A204.1 (cell line): ENCODE measurements around the gene HINFP.
A peak's percentile ranks its signal among the peaks of the same experiment; 100 is the strongest.

Experiments used
- FAIRE-seq: peaks from 2 replicates; lab custom pipeline; 2012; peaks lifted over from hg19 to GRCh38; lab: Jason Lieb, UNC

HINFP gene, protein sequence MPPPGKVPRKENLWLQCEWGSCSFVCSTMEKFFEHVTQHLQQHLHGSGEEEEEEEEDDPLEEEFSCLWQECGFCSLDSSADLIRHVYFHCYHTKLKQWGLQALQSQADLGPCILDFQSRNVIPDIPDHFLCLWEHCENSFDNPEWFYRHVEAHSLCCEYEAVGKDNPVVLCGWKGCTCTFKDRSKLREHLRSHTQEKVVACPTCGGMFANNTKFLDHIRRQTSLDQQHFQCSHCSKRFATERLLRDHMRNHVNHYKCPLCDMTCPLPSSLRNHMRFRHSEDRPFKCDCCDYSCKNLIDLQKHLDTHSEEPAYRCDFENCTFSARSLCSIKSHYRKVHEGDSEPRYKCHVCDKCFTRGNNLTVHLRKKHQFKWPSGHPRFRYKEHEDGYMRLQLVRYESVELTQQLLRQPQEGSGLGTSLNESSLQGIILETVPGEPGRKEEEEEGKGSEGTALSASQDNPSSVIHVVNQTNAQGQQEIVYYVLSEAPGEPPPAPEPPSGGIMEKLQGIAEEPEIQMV

GRCh38 chr11:119121008-119121810 is at the start of gene HINFP:
Gene HINFP, plus strand, starts transcription at chr11:119121580. Its CDS starts 5,365 bp downstream, at chr11:119126945.
- peak; percentile 97 for FAIRE-seq

DNA sequence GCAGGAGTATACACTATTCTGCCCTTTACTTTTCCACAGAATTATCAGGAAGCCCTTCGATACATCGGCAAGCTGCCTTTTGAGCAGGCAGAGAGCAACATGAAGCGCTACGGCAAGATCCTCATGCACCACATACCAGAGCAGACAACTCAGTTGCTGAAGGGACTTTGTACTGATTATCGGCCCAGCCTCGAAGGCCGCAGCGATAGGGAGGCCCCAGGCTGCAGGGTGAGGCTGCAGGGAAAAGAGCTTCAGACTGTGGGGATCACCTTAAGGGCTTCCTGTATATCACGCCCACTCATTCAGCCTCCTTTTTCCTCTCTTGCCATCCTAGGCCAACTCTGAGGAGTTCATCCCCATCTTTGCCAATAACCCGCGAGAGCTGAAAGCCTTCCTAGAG is 43.5 kb upstream of the HINFP start:
- FAIRE-seq = no peak

GRCh38 chr11:119078675-119079420 is 42.5 kb upstream of the HINFP start:
- FAIRE-seq = no peak

DNA sequence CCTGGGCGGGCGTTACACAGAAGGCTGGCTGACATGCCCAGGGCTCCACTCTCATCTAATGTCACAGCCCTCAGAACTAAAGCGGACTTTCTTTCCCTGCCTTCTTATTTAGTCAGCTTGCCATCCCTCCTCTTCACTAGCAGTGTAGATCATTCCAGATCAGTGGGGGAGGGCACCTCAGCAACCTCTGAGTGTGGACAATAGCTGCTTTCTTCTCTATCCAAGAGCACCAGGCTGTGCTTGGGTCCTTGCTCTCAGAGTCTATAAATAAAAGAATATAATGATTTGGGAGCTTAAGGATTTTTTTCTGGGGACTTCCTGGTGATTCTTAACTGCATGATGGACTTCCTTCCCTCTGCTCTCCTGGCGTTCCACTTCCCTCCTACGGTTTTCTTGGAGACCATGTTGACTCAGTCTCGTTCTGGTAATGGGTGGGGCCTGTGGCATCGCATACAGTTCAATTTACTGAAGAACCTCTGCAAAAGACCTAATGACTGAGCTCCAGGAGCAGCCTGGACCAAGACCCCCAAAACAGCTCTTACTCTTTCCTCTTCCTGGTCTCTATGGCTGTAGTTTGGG is 39.6 kb upstream of the HINFP start:
- FAIRE-seq = no peak

DNA sequence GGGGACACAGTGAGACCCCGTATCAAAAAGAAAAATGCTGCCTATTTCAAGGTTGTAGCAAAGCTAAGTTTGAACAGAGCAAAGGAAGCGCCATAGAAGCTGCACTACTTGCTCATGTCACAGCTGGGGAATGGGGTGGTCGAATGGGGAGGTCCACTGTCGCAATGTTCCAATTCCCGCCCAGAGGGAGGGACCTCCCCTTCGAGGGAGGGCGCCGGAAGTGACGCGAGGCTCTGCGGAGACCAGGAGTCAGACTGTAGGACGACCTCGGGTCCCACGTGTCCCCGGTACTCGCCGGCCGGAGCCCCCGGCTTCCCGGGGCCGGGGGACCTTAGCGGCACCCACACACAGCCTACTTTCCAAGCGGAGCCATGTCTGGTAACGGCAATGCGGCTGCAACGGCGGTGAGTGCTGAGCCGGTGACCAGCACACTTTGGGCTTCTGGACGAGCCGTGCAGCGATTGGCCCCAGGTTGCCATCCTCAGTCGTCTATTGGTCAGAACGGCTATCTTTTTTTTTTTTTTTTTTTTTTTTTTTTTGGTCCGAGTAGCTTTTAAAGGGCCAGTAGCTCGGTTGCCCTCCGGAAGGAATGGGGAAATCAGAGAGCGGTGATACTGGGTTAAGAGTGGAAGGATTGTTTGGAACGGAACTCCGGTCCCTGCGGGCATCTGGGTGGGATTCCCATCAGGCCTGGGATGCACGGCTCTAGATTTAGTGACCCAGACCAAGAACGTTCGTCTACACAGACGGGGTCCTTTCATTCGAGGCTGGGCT is 36.5 kb upstream of the HINFP start, which contains the start of gene HMBS:
TSS of gene HMBS (plus strand) at position 219 of the 774 bp plus-strand sequence. CDS start at position 372, 153 bp downstream.
- FAIRE-seq = peak; percentile 89

GRCh38 chr11:119085437-119085847 is 35.9 kb upstream of the HINFP start:
- no peak for FAIRE-seq

- no peak for FAIRE-seq
These were observed 34.3 kb upstream of the HINFP start for GRCh38 chr11:119087123-119087522.

DNA sequence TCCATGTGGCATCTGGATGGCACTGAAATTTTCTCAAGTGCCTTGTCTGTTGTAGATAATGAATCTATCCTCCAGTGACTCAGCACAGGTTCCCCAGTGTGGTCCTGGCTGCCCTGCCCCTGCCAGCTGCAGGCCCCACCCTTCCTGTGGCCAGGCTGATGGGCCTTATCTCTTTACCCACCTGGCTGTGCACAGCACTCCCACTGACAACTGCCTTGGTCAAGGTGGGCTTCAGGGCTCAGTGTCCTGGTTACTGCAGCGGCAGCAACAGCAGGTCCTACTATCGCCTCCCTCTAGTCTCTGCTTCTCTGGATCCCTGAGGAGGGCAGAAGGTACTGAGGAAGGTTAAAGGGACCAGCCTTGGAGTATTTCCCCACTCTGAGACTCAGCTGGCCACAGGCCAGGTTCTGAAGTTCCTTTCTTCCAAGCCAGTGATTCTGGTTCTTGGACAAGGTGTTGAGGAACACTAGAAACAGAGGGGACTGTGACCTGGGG is 33.6 kb upstream of the HINFP start:
- no peak for FAIRE-seq

DNA sequence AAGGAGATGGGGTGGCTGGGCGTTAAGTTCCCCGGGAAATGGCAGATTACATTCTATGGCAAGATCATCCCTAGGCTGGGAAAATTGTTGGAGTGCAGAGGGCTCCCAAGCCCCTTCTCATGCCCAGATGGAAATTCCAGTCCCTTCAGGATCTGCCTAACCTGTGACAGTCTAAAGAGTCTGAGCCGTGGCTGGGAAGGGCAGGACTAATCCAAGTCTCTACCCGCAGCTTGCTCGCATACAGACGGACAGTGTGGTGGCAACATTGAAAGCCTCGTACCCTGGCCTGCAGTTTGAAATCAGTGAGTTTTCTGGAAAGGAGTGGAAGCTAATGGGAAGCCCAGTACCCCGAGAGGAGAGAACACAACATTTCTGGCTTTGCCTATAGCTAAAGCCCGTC is 33.0 kb upstream of the HINFP start:
- no peak for FAIRE-seq

- FAIRE-seq = no peak
These were observed 32.1 kb upstream of the HINFP start for GRCh38 chr11:119089319-119089718.

DNA sequence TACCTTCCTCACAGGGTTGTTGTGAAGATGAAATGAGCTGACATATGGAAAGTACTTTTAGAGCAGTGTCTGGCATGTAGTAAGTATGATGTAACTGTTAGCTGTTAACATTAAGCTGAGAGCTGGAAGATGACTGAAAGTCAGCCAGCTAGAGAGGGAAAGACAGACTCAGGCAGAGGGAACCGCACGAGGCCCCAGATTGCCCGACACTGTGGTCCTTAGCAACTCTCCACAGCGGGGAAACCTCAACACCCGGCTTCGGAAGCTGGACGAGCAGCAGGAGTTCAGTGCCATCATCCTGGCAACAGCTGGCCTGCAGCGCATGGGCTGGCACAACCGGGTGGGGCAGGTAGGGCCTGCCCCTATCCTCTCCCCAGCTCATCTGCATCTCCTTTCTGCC is 30.2 kb upstream of the HINFP start:
- FAIRE-seq = no peak

DNA sequence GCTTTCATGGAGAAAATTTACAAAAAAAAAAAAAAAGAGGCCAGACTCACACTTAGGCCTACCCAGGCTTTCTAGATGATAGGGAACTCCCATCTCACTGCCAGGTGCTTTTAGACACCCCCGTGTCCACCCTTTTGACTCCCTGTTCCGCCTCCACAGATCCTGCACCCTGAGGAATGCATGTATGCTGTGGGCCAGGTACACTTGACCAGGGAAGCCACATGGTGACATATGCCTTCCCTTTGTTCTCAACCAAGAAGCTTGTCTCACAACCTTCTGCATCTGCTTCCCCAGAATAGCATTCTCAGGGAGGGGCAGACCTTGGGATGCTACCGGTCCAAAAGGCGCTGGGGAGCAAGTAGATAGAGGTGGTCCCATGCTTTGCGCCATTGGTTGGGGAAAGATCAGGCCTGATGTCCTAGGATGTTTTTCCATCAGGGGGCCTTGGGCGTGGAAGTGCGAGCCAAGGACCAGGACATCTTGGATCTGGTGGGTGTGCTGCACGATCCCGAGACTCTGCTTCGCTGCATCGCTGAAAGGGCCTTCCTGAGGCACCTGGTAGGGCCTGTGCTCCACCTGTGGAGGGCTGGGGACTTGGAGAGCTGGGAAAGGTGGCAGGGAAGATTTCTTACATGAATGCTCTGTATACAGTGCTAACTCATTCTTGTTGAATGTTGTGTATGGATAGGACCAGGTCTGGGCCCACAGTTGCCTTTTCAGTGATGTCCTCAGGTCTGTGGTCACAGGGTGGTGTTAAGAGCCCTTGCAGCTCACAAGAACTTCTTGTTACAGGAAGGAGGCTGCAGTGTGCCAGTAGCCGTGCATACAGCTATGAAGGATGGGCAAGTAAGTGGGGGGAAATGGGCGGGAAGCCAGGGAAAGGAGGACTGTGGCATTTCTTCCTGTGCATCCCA is 29.2 kb upstream of the HINFP start:
- FAIRE-seq = no peak

DNA sequence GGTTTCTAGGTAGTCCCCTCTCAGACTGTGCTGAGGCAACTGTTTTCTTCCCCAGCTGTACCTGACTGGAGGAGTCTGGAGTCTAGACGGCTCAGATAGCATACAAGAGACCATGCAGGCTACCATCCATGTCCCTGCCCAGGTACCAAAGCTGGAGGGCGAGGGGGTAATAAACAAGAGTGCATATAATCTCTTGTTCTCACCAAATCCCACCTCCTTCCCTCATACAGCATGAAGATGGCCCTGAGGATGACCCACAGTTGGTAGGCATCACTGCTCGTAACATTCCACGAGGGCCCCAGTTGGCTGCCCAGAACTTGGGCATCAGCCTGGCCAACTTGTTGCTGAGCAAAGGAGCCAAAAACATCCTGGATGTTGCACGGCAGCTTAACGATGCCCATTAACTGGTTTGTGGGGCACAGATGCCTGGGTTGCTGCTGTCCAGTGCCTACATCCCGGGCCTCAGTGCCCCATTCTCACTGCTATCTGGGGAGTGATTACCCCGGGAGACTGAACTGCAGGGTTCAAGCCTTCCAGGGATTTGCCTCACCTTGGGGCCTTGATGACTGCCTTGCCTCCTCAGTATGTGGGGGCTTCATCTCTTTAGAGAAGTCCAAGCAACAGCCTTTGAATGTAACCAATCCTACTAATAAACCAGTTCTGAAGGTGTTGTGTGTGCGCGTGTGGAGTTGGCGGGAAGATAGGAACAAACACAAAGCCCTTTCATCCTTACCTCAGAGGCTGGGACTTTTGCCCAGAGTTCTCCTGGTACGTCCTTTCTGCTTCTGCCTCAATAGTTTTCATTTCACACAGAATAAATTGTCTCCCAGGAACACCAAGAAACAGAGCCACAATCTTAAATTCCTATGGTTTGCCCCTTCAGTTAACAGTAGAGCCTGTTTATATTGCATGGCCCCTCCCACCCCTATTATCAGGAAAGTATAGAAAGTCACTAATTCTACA is 28.2 kb upstream of the HINFP start:
- no peak for FAIRE-seq

DNA sequence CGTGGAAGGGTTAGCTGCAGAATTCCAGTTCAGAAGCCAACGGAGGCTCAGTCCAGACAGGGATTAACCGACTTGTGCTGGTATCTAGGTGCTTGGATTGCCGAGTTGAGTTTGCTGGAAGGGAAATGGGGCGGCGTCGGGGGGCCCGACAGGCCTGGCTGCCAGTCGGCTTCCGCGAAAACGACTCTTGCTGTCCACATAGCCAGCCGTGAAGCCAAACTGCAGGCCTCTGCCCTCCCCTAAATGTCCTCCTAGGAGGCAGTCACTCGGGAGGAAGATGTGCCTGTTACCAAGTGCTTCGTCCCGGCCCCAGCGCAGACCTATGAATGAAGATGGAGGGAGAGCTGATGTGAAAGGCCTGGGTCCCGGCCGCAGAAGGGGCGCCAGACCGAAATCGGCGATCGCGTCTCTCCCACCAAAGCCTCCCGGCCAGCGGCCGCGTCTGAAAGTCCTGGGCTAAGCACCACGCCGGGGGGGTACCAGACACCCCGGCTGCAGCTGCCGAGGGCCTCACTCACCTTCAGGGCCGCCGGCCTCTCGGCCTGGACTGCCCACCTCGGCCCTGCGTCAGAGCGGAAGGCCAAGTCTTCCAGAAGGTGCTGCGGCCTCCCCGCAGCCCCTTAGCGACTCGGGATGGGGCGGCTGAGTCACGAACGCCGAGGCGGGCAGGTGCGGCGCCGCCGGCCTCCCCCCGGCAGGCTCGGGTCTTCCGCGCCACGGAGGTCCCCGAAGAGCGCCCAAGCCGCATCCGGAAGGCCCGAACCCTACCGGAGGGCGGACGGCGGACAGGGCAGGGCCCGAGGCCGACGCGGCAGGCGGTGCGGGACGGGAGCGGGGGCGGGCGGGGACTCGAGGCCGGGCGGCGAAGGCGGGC is 27.2 kb upstream of the HINFP start:
- no peak for FAIRE-seq

DNA sequence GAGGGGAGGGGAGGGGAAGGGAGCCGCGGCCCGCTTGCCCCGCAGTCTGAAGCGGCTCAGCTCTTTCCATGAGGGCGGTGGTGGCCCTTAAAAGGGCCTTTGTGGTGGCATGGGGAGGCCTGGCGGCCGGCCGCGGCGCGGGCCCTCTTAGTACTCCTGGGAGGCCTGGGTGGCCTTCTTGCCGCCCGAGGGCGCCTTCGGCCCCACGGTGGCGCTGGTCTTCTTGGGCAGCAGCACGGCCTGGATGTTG is 26.6 kb upstream of the HINFP start:
- no peak for FAIRE-seq

DNA sequence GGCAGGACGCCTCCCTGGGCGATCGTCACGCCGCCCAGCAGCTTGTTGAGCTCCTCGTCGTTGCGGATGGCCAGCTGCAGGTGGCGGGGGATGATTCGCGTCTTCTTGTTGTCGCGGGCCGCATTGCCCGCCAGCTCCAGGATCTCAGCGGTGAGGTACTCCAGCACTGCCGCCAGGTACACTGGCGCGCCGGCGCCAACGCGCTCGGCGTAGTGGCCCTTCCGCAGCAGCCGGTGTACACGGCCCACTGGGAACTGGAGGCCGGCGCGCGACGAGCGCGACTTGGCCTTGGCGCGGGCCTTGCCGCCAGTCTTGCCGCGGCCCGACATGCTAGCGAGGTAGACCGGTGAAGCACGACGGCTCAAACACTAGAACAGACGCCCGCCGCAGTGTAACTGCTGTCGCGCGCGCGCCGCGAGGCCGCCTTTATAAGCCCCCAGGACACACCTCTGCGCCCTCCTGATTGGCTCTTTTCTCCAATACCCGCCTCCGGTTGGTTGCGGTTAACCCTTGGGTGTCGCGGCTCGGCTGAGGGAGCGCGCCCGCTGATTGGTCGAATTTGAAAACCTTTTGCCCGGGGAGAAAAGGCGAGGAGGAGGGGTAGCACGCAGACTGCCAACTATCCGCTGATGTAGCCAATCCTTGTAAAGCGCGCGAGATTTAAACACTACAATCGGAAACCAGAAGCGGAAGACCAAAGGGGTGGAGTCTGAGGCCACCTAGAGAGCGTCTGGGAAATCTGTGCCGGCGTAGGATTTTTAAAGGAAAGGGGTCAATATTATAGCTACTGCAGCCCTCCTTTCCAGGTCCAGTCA is 26.1 kb upstream of the HINFP start:
- FAIRE-seq = peak; percentile 99

- FAIRE-seq = no peak
These were observed 21.7 kb upstream of the HINFP start for GRCh38 chr11:119099711-119100110.
